ENCODE results near the gene COX18. TPM values are rescaled to one million over a fixed set of nuclear protein-coding genes. Genes with fewer than 3 reads are reported as not detected.

Gene COX18
- total and polyA plus RNA-seq, 10 donors, result 8.9 to 28.3 (median 13.8) TPM

DNA sequence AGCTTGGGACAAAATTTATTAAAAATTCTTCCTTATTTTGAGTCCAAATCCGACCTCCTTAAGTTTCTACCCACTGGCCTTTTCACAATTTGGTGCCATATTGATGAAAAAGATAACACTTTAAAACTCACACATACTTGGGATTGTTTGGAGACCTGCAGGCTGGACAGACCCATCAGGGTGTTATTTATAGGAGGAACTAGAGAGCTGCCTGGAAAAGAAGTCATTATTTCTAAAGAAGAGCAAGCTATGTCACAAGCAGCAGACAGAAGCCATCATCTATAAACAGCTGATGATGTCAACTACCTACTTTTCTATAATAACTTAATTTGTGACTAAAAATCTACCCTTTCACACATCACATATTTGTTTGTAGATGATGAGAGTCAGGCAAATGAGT, 56.2 kb downstream of the COX18 start:
- Histone ChIP-seq H3K36me3 (no peaks in the 10 kb centered on the region), H3K27me3 (replicated peaks in 1 of 7) (peaks cover 0 to 5% (median 0%) of the 10 kb centered on the region in 7 donors), H3K9me3 (peaks cover 0 to 24% (median 13%) of the 10 kb centered on the region in 8 donors), H3K27ac (no peak overlapping the region), H3K4me1 (no peaks in the 10 kb centered on the region), H3K4me3 (no peak overlapping the region)
- 58 to 86% (median 76%) methylated on average over 1 of the region's 1 CpG for WGBS, 5 donors
- intact Hi-C loops (cut with DNase I; ENCODE audit: low total_unique reads), result loop anchor here (10.0 kb wide), 1 partner anchor 509 kb away; no protein-coding TSS in a partner anchor
- no peak for DNase-seq
- TF ChIP-seq POLR2AphosphoS5 (IDR thresholded peaks at IDR 0.05) (no peak), POLR2A (IDR thresholded peaks at IDR 0.05) (no peak)

DNA sequence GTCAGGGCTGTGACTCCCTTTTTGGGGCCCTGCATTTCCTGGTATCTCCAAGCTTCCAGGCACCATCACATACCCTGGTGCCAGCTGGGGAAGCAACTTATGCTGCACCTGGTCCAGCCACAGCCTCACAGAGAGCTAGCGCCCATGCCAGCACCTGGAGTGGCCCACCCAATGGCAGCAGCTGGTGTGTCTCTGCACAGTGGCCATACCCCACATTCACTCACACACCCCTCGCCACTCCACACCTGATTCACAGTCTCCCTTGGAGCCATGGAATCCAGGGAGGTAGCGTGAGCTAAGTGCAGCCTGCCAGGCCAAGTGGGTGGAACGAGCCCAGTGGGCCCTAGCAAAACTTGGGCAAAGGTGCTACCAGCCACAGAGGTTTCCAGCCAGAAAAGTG, 56.8 kb downstream of the COX18 start:
- intact Hi-C loops (cut with DNase I; ENCODE audit: low total_unique reads), result loop anchor here (10.0 kb wide), 1 partner anchor 508 kb away; no protein-coding TSS in a partner anchor
- peaks cover 0 to 24% (median 13%) of the 10 kb centered on the region in 8 donors for H3K9me3 ChIP-seq
- no peaks in the 10 kb centered on the region for H3K4me1 ChIP-seq
- no peak overlapping the region for H3K27ac ChIP-seq
- no peak overlapping the region for H3K4me3 ChIP-seq
- DNase-seq, result no peak
- peaks cover 0 to 5% (median 0%) of the 10 kb centered on the region in 7 donors for H3K27me3 ChIP-seq (replicated peaks in 1 of 7)
- WGBS, 5 donors, result 85 to 100% (median 92%) methylated on average over 2 to 4 of the region's 4 CpGs
- no peak for TF ChIP-seq POLR2A (IDR thresholded peaks at IDR 0.05)
- TF ChIP-seq, protein P1, sequence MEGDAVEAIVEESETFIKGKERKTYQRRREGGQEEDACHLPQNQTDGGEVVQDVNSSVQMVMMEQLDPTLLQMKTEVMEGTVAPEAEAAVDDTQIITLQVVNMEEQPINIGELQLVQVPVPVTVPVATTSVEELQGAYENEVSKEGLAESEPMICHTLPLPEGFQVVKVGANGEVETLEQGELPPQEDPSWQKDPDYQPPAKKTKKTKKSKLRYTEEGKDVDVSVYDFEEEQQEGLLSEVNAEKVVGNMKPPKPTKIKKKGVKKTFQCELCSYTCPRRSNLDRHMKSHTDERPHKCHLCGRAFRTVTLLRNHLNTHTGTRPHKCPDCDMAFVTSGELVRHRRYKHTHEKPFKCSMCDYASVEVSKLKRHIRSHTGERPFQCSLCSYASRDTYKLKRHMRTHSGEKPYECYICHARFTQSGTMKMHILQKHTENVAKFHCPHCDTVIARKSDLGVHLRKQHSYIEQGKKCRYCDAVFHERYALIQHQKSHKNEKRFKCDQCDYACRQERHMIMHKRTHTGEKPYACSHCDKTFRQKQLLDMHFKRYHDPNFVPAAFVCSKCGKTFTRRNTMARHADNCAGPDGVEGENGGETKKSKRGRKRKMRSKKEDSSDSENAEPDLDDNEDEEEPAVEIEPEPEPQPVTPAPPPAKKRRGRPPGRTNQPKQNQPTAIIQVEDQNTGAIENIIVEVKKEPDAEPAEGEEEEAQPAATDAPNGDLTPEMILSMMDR (IDR thresholded peaks at IDR 0.05 in 8 of 11, conservative IDR thresholded peaks at IDR 0.05 in 3 of 11), result no peak
- no peak for TF ChIP-seq POLR2AphosphoS5 (IDR thresholded peaks at IDR 0.05)
- no peaks in the 10 kb centered on the region for H3K36me3 ChIP-seq

DNA sequence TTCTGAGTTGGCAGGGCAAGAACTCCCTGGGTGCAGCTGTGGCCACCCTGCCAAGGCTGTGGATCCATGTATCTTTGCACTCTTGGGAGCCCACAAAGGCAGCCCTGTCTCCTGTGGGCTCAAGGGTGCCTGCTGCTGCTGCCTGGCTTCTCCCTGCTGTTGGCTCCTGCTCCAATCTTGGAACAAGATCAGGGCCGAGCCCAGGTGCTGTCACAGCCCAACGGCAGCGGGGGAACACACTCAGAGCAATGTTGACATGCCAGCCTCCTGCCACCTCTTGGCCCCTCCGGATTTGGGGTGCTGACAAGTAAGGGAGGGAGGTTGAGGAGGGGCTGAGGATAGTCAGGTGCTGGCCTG, 57.9 kb downstream of the COX18 start:
- Histone ChIP-seq H3K27me3 (replicated peaks in 1 of 7) (peaks cover 0 to 5% (median 0%) of the 10 kb centered on the region in 7 donors), H3K4me1 (no peaks in the 10 kb centered on the region), H3K36me3 (no peaks in the 10 kb centered on the region), H3K4me3 (no peak overlapping the region), H3K9me3 (peaks cover 0 to 24% (median 13%) of the 10 kb centered on the region in 8 donors), H3K27ac (no peak overlapping the region)
- 84 to 90% (median 89%) methylated on average over 4 of the region's 4 CpGs for WGBS, 5 donors
- TF ChIP-seq, protein P1 (IDR thresholded peaks at IDR 0.05 in 8 of 11, conservative IDR thresholded peaks at IDR 0.05 in 3 of 11), result no peak
- TF ChIP-seq POLR2AphosphoS5 (IDR thresholded peaks at IDR 0.05), result no peak
- TF ChIP-seq POLR2A (IDR thresholded peaks at IDR 0.05), result no peak
- DNase-seq, result no peak
- intact Hi-C loops (cut with DNase I; ENCODE audit: low total_unique reads), result loop anchor here (10.0 kb wide), 1 partner anchor 507 kb away; no protein-coding TSS in a partner anchor

DNA sequence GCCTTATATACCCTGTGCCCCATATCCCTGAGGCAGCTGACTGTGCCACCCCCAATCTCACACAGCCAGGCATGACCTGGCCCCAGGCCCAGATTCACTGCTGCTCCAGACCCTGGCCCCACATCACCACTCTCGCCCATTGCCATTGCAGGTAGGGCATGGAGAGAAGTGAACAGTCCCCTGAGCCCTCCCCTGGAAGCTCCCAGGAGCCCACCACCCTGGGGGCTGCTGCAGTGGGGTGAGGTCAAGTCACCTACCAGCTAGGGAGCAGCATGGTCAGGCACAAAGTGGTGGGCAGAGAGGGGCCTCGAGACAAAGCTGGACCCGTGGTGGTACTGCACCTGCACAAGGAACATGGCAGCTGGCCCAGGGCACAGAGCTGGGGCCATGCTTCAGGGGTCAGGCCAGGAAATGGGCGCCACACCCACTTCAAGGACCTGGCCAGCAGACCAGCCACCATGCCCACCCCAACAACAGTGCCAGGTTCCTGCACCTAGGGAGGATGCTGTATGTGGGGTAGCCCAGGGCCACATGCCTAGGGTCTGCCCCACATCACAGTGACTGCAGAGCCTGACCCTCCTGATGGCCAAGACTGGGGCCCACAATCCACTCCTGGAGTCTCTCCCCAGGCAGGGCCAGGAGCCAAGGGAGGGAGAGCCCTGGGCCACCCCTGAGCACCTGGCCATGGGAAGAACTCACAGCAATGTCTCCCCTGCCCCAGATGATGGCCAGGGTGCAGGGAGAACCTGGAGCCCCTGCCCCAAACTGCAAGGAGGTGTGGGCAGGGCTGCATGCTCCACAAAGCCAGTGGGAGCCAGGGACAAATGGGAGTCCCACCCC, 58.5 kb downstream of the COX18 start:
- Histone ChIP-seq H3K4me1 (no peaks in the 10 kb centered on the region), H3K4me3 (no peak overlapping the region), H3K27me3 (replicated peaks in 1 of 7) (peaks cover 0 to 5% (median 0%) of the 10 kb centered on the region in 7 donors), H3K9me3 (peaks cover 0 to 24% (median 13%) of the 10 kb centered on the region in 8 donors), H3K27ac (no peak overlapping the region), H3K36me3 (no peaks in the 10 kb centered on the region)
- no peak for DNase-seq
- intact Hi-C loops (cut with DNase I; ENCODE audit: low total_unique reads), result loop anchor here (10.0 kb wide), 1 partner anchor 506 kb away; no protein-coding TSS in a partner anchor
- TF ChIP-seq POLR2A (IDR thresholded peaks at IDR 0.05) (no peak), POLR2AphosphoS5 (IDR thresholded peaks at IDR 0.05) (no peak)
- TF ChIP-seq, protein P1 (IDR thresholded peaks at IDR 0.05 in 8 of 11, conservative IDR thresholded peaks at IDR 0.05 in 3 of 11), result no peak
- 72 to 93% (median 86%) methylated on average over 2 to 4 of the region's 4 CpGs for WGBS, 5 donors

Measured in spleen (tissue), 11 donors.